ENCODE measurements around the gene TRIM24.

Gene TRIM24

DNA sequence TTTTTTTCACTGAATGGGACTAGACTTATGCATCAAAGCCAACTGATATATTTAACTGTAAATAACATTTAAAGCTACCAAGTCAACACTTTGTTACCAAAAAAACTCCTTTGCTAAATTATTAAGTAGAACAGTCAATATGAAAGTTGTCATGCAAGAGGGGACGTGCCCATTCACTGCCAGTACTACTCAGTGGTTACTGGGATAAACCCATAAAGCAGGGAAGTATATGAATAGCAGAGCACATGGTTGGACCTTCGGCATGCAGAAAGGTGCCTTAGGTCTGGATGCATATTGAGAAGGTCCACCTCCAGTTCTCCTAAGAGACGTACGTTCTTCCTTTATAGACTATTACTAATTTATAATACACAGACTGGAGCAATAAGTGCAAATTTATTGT, 121.0 kb downstream of the TRIM24 start:
- DNase-seq, result no peak

GRCh38 chr7:138584283-138584682, 124.2 kb downstream of the TRIM24 start:
- DNase-seq, result no peak

DNA sequence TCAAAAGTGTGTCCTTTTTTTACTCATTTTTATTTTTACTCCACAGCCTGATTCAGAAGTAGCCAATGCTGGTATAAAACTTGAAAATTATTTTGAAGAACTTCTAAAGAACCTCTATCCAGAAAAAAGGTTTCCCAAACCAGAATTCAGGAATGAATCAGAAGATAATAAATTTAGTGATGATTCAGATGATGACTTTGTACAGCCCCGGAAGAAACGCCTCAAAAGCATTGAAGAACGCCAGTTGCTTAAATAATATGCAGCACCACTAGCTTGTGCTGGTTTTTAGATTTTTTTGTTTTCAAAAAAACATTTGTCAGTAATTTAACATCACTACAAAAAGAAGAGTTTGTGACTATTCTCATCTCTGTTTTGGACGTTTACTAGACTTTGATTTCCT, 124.6 kb downstream of the TRIM24 start:
- no peak for DNase-seq

- DNase-seq, result no peak
These were observed 125.4 kb downstream of the TRIM24 start for GRCh38 chr7:138585283-138585993.

GRCh38 chr7:138587485-138587884, 127.4 kb downstream of the TRIM24 start:
- DNase-seq, result no peak

- no peak for DNase-seq
These were observed 128.9 kb downstream of the TRIM24 start for GRCh38 chr7:138588986-138589385.

- DNase-seq, result no peak
These were observed 130.1 kb downstream of the TRIM24 start for GRCh38 chr7:138590154-138590553.

DNA sequence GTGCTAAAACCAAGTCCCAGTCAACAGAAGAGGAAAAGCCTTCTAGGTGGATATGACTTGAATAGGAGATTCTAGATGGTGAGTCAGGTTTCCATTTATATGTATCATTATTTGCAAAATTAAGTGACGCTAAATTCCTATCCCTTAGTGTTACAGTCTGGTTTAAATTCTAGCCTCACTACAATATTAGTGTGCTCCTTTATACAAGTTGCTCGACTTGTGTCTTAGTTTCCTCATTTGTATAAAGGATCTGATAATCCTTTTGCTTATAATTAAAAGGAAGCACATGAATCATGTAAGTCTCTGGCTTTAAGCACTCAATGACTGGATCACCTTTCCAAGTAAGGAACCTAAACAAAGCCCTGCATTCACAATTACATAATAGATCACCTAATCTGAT, 135.4 kb downstream of the TRIM24 start:
- no peak for DNase-seq

DNA sequence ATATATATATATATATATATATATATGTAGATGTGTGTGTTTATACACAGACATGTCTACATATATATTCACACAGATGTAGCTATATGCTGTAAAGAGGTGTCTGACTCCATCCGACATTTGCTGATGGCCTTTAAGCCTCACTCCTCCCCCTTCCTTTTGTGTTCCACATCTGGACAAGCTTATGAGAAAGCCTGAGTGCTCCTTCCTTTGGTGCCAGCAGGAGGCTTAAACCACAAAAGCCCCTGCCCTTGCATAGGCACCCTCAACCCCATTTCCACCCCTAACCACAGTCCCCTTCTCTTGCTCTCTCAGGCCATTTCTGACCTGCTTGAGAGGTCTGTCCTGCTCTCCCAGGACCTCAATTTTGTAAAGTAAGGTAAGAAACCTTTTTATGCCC, 142.4 kb downstream of the TRIM24 start:
- no peak for DNase-seq

- no peak for DNase-seq
These were observed 143.7 kb downstream of the TRIM24 start for GRCh38 chr7:138603549-138604318.

GRCh38 chr7:138606236-138606635, 146.2 kb downstream of the TRIM24 start:
- DNase-seq, result no peak

DNA sequence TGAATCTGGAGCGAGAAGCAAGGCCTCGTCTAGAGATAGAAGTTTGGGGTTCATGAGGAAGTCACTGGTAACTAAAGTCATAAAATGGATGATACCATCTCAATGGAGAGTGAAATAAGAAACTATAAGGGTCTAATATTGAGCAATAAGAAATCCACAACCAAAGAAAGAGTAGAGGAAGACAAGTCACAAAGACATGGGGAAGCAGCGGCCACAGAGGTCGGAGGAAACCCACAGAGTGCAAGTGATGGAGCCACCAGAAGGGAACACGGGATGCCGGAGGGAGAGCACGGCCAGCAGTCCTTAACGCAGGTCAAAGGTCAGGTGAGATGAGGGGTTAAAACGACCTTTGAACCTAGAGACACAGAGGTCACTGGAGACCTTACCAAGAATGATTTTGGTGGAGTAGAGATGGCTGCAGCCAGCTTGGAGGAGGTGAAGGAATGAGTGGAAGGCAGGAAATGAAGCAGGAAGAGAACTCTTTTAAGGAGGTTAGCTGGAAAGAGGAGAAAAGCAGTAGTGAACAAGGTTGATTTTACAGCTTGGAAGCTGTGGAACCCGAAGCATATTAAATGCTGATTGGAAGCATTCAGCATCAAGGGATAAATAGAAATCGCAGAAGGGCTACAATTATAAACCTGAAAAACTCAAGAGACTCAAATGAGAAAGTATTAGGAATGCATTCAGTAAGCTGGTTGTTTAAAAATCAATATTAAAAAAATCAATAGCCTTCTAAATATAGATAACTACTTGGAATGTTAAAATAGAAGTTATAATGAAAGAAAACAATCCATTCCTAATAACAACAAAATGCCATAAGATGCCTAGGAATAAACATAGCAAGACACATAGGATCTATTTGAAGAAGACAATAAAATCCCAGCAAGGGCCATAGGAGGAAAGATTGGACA, 147.4 kb downstream of the TRIM24 start:
- no peak for DNase-seq

DNA sequence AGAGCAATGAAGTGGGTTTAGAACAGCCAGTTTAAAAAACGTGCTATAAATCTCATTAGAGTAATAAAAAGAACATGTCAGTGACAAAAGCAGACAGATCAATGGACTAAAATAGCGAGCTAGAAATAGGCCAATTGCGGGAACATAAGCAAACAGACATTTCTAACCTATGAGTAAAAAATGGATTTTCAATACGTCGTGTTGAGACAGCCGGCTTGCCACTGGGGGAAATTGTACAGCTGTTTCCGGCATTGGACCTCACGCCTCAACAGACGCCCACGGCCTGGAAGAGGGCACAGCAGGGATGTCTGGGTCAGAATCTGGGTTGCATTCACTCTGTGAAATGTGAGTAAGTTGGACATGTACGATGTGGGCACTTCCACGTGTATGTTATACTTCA, 148.2 kb downstream of the TRIM24 start:
- no peak for DNase-seq

- no peak for DNase-seq
These were observed 150.7 kb downstream of the TRIM24 start for GRCh38 chr7:138610671-138611170.

DNA sequence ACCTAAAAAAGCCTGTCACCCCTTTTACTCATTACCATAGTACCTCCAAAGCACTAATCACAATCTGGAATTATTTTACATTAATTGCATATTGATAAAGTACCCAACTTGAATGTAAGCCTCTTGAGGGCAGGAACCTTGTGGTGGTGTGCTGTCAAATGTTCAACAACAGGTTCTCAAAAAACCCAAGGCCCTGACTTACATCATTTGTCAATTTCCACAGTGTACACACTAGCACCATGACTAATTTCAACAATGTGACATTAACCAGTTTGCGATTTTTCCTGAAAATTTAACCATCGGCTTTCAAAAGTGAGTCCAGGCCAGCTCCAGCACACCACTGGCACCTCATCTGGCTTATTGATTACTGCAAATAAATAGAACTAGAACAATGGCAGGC, 153.6 kb downstream of the TRIM24 start:
- DNase-seq, result no peak

- no peak for DNase-seq
These were observed 156.0 kb downstream of the TRIM24 start for GRCh38 chr7:138616085-138616484.

DNA sequence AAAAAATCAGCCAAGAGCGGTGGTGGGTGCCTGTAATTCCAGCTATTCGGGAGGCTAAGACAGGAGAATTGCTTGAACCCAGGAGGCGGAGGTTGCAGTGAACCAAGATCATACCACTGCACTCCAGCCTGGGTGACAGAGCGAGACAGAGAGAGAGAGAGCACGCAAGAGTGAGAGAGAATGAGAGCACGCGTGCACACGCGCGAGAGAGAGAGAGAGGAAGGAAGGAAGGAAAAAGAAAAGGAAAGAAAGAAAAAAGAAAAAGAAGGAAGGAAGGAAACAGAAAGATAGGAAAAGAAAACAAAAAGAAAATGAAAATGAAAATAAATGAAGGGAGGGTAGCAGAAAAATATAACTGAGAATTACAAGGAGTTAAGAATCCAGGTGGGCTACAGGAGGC, 158.4 kb downstream of the TRIM24 start:
- DNase-seq, result no peak

DNA sequence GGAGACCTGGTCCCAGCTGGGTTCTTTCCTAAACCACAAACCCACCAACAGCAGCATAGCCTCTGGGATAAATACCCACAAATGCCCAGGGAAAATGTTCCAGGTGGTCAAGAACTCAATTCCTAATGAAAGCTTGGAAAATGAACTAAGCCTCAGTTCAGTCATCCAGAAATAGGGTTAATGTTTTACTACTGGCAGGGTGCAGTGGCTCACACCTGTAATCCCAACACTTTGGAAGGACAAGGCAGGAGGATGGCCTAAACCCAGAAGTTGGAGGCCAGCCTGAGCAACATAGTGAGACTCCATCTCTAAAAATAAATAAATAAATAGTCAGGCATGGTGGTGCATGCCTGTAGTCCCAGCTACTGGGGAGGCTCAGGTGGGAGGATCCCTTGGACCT, 158.9 kb downstream of the TRIM24 start:
- no peak for DNase-seq

DNA sequence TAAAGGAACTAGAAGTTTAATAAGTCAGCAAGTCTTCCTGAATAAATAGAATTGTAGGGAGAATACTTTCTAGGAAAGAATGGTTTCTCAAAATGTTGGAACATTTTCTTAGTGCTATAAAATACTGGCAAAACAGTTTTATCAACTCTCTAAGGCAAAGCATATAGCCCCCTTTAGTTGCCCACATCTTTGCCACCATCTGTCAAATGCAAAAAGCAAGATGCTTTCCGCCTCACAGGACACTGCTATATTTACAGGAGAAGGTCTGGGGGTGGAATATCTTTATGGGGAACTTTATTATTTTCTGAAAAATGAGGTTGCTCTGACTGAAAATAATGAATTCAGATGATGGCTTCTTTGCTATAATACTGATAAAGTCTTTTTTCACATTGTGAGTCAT, 162.8 kb downstream of the TRIM24 start:
- no peak for DNase-seq

DNA sequence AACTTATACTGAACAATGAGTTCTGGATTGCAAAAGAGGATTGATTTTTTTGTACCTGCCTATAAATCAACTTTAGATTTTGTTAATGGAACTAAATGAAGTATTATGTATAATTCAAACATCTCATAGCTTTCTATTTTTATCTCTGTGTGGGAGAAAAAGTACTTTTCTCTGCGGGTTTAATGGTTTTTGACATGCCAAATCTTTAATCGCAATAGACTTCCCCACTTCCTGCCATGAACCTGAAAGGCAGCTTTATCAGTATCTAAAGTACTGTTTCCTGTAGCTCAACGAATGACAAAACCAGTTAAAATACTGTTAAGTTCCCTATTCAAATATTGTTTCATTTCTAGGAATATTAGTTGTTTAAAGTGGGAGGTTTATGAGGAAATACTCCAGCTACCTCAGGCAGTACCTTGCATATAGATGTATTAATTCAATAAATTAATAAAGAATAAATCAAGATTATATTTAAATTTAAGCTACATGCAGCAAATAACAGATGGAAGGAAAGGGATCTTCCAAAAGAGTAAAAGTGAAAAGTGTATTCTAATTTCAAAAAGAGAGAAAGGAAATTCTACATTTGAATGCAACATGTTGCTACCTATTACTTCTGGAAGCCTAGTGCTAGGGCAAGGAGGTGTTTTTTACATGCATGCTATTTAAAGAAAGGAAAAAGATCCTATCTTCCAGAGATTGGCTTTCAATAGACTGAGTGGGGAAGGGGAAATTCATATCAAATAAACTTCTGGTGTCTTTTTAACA, 165.2 kb downstream of the TRIM24 start:
- no peak for DNase-seq

DNA sequence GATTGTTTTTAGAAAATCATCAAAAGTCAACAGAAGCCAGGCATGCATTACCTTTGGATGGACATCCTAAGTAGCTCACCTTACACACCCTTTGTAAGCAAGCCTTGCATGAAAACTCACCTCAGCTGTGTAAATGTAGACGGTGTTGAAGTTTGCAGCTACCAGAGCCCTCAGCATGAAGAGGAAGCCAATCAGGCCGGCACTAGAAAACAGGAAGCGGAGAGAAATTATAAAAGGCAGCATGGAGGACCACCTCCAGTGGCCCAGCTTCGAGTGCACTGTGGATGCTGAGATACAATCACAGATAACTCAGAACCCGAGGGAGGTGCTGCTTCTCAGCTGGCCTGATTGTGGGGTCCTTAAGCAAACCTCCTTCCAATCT, 165.8 kb downstream of the TRIM24 start:
- no peak for DNase-seq

DNA sequence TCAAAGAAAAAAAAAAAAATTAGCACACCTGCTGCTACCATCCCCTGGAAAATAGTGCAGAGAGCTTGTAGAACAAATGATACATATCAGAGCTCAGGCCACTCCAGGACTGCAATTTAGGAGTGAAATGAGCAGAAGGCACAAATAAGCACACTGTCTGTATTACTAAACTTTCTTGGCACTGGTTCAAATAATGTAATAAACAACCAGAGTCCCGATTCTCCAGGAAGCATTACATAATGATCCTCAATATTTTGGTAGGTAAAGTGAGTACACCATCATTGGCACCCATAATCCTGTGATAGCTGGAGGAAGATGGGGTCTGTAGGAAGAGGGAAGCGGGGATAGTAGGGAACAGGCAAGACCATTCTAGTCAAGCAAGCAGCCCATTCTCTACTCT, 166.8 kb downstream of the TRIM24 start:
- DNase-seq, result no peak

DNA sequence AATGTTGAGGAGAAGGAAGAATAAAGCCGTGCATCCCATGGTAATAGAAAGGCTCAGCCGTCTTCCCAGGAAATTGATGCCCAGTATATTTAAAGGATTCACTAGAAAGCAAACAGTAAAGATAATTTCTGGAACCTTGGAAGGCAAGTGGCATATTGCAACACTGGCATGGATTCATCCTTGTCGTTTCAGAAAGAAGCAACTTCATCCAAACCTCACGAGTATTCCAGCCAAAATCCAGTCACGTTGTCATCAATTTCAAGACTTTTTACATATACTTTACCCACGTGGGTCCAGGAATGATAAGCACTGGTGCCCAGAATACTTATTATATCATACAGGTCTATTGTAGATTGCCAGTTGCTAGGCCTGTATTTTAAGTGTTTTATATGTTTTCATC, 167.3 kb downstream of the TRIM24 start:
- DNase-seq, result no peak

Data from activated CD4-positive, alpha-beta T cell treated with anti-CD3 and anti-CD28 coated beads, Interleukin-2, amount 50 U/mL, for 4 hours (primary cell).